CD4-positive, alpha-beta T cell treated with Interleukin-17A for 4 hours (primary cell): ENCODE results near the gene IFIT2.
A peak's percentile ranks its signal among the peaks of the same experiment; 100 is the strongest.
"Not testable (repeated sequence)": the region's sequence is repeated elsewhere in the genome, so short reads cannot be mapped to it uniquely, and the experiment has no call there.

Source experiments
- DNase-seq: peaks from one replicate; pipeline ENCODE4 v3.0.0-alpha.2; 2020; ENCODE audit warnings: mixed read lengths

IFIT2 gene

GRCh38 chr10:89309156-89310055, 7.6 kb downstream of the IFIT2 start:
- DNase-seq, result no peak

GRCh38 chr10:89310056-89310893, 8.4 kb downstream of the IFIT2 start:
- DNase-seq, result no peak

DNA sequence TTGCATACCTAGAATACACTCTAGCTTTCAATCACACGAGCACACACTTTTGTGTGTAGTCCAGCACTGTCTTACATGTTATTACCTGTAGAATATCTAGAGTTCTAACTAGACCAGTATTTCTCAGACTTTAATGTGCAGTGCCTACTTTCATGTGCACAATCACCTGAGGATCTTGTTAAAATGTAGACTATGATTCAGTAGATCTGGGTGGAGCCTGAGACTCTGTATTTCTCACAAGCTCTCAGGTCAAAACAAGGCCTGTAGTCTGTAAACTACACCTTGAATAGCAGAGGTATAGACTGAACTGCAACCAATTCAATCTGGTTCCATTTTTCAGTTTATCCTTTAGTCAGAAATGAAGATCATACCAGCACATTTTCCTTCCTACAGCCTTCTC, 11.1 kb downstream of the IFIT2 start:
- DNase-seq, result no peak

GRCh38 chr10:89314676-89315075, 12.8 kb downstream of the IFIT2 start:
- DNase-seq, result no peak

DNA sequence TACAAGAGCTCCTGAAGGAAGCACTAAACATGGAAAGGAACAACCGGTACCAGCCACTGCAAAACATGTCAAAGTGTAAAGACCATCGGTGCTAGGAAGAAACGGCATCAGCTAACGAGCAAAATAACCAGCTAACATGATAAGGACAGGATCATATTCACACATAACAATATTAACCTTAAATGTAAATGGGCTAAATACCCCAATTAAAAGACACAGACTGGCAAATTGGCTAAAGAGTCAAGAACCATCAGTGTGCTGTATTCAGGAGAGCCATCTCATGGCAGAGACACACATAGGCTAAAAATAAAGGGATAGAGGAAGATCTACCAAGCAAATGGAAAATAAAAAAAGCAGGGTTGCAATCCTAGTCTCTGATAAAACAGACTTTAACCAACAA, 16.2 kb downstream of the IFIT2 start:
- not testable (repeated sequence) for DNase-seq

- DNase-seq, result not testable (repeated sequence)
These were observed 23.2 kb downstream of the IFIT2 start for GRCh38 chr10:89325081-89325480.

DNA sequence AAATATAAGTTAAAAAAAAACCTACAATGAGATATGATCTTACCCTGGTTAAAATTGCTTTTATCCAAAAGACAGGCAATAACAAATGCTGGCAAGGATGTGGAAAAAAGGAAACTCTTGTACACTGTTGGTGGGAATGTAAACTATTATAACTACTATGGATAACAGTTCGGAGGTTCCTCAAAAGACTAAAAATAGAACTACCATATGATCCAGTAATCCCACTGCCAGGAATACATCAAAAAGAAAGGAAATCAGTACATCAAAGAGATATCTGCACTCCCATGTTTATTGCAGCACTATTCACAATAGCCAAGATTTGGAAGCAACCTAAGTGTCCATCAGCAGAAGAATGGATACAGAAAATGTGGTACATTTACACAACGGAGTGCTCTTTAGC, 24.0 kb downstream of the IFIT2 start:
- not testable (repeated sequence) for DNase-seq

DNA sequence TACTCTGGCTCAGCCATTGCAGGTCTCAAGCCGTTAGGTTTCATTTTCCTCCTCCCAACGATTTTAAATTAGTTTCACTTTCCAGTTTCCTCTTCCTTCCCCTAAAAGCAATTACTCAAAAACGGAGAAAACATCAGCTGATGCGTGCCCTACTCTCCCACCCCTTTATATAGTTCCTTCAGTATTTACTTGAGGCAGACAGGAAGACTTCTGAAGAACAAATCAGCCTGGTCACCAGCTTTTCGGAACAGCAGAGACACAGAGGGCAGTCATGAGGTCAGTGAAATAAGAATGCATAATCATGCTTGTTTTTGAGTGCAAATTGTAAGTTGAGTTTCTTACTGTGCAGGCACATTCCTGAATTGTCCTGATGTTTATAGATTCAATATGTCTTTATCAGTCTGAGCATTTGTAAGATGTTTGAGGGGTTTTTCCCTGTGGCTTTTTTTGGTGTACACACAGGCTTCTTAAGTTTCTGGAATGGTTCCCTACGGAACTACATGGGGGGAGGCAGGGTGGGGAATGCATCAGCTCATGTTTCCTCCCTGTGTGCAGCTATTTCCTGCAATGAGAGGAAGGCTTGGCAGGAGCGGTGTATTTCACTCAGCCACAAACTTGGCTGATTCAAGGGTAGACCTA, 26.1 kb downstream of the IFIT2 start, which contains the start of gene IFIT3:
Gene IFIT3 (plus strand): TSS at position 195 of the 639 bp plus-strand sequence. CDS start 77 bp downstream, at position 272.
- DNase-seq, result peak; percentile 28

DNA sequence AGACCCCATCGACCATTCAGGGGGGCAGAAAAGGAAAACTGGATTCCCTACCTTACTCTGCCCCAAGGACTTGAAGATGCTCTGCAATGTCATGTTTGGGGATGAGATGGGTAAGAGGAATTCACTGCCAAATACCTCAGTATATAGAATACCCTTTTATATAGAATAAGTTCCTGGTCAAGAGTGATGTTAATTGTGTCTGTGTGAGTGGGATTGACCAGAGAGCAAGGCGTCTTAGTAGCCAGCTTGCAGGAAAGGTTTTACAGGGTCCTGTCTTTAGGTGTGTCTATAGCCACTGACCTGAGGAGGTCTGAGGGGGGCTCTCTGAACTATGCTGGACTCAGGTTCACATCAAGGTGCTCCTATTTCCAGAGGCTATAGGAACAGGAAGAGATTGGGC, 27.3 kb downstream of the IFIT2 start:
- DNase-seq, result no peak

DNA sequence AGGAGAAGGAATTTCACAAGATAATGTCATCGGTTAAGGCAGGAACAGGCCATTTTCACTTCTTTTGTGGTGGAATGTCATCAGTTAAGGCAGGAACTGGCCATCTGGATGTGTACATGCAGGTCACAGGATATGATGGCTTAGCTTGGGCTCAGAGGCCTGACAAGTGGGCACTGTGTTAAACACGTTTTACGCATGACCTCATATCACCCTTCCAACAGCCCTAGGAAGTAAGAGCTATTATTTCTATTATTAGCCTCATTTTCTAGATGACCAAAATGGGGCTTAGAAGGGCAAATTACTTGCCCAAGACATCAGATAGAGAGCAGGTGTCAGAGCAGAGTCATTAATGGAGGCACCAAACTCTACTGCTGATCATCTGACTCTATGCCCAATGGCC, 28.2 kb downstream of the IFIT2 start:
- DNase-seq, result not testable (repeated sequence)

- DNase-seq, result no peak
These were observed 28.8 kb downstream of the IFIT2 start for GRCh38 chr10:89330537-89331212.

DNA sequence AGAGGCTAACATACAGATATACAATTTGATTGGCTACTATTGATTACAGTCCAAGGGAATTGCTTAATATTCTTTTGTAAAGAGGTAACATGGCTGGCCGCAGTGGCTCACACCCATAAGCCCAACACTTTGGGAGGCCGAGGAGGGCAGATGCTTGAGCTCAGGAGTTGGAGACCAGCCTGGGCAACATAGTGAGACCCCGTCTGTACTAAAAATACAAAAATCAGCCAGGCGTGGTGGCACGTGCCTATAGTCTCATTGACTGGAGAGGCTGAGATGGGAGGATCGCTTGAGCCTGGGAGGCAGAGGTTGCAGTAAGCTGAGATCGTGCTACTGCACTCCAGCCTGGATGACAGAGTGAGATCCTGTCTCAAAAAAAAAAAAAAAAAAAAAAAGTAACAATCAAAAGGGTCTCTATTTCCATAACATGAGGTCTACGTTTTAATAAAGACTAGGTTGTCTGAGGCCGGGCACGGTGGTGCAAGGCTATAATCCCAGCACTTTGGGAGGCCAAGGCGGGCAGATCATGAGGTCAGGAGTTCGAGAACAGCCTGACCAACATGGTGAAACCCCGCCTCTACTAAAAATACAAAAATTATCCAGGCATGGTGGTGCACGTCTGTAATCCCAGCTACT, 29.8 kb downstream of the IFIT2 start:
- not testable (repeated sequence) for DNase-seq

GRCh38 chr10:89332123-89332633, 30.3 kb downstream of the IFIT2 start:
- peak; percentile 25 for DNase-seq

DNA sequence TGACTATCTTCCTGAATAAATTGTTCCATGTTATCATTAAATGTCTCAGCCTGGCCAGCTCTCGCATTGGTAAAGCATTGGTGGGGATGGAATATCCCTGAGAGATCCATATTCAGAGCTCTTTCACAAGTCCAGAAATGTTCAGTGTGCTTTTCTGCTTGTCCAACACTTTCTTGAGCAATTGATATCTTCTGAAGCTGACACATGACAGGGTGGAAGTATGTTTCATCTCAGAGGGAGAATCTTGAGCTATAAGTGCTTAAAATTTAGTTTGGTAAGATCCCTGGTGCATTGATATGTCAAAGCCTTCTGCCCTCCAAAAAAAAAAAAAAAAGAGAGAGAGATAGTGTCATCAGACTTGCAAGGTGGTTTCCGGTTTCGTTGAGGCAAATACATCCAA, 33.4 kb downstream of the IFIT2 start:
- no peak for DNase-seq

- no peak for DNase-seq
These were observed 34.4 kb downstream of the IFIT2 start for GRCh38 chr10:89336241-89336640.

- peak; percentile 59 for DNase-seq
These were observed 35.6 kb downstream of the IFIT2 start for GRCh38 chr10:89337484-89337883.

DNA sequence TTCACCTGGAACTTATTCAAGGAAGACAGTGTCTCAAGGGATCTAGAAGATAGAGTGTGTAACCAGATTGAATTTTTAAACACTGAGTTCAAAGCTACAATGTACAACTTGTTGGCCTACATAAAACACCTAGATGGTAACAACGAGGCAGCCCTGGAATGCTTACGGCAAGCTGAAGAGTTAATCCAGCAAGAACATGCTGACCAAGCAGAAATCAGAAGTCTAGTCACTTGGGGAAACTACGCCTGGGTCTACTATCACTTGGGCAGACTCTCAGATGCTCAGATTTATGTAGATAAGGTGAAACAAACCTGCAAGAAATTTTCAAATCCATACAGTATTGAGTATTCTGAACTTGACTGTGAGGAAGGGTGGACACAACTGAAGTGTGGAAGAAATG, 36.9 kb downstream of the IFIT2 start:
- no peak for DNase-seq

- DNase-seq, result no peak
These were observed 38.0 kb downstream of the IFIT2 start for GRCh38 chr10:89339875-89340274.

GRCh38 chr10:89341649-89342048, 39.8 kb downstream of the IFIT2 start:
- DNase-seq, result no peak

DNA sequence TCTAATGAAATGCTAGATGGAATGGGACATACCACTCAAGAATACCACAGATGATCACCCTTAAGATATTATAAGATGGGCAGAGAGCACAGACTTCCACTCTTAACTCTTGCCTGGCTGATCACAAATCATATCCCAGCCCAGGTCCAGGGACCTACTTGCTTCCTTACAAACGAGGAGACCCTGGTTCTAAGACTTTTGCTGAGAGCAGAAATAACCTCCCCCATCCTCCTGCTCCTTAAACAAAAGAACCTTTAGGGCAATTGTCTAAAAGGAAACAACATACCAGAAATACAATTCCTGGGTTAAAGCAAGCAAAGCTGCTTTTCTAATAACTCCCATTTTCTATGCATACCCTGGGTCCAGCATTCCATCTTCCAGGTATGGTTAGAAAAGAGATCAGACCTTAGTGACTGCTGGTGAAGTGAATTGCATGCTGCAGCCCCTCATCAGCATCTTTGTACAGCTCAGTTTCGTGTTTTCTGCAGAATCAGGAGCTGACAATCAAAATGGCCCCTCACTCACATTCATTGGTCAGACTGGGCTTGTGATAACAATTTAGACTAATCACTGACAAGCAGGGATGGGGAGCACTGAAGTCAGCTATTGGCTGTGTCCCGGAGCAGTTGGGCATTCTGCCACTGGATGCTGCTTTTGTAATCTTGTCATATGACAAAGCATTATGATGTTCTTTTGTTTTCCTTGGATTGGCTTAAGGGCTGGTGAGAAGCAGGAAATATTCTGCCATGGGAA, 40.5 kb downstream of the IFIT2 start:
- DNase-seq, result no peak
